ENCODE data around the gene GSG1L.

Gene GSG1L

DNA sequence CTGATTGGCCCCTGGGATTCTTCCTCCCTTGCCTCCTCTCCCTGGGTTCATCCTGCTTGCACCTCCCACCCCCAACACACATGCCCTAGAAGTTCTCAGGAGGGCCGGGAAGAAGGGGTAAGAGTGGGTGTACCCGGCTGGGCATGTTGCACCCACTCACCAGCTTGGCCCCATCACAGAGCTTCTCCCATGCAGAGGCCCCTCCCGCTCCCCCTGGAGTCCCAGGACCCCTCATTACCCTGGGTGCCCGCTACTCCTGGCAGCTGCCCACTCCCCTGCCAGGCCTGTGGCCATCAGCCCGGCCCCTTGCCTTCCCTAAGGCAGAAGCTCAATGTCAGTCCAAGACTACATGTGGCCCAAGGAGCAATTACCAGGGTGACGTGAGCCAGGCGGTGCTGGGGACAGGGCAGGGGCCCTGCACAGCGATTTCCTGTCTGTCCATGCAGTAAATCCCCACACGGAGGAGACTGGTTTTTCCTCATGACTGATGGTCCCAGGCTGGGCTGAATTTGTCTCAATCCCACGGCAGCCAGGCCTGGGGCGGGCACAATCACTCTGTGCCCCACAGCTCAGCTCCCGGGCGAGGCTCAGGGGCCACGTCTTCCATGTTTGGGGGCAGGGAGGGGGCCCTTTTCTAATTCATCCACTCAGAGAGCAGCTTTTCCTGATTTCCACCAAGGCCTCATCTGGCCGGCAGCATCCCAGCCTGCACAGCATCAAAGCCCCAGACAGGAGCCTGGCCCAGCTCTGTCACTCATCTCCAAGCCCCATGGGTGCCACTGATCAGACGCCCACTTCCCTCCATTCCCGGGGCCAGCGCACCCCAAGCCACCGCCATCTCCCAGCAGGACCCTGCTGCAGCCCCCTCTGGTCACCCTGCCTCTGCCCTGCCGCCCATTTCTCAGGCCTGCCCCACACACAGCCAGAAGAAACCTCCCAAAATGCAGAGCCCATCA, 278.9 kb downstream of the GSG1L start:
- no peak for DNase-seq

DNA sequence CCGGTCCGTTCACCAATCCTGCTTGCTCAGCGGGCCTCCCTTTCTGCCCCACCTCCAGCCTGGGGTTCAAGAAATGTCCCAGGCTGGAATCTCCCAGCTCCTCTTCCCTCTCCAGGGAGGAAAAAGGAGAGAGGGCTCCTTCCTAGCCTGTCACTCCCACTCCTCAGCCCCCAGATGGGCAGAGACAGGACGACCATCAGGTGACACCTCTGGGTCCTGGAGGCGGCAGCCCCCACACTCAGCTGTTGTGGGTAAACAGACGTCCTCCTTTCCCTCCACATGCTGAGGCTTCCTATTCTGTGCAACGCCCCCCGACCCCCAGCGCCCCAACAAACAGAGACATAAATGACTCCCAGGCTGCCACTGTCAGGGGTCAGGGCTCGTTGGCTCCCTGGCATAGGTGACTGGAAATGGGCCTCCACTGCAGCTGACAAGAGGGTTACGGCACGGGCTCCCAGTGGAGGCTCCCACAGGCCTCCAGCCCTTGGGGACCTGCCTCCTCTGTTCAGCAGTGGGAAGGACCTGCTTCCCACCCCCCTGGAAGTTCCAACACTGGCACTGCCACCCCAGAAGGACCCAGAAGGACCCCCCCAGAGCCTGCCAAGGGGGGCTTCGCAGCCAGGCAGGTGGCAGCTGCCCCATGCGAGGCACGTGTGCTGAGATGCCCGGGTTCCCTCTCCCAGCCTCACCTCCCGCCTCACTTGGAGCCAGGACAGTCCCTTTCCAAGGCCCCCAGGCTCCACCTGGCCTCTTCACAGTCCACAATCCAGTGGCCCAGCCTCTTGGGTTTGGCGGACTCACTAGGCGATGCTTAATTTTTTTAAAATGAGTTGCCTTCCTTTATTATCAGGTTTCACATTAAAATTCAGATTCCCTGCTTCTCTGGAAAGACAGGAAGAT, 281.3 kb downstream of the GSG1L start:
- DNase-seq = no peak

DNA sequence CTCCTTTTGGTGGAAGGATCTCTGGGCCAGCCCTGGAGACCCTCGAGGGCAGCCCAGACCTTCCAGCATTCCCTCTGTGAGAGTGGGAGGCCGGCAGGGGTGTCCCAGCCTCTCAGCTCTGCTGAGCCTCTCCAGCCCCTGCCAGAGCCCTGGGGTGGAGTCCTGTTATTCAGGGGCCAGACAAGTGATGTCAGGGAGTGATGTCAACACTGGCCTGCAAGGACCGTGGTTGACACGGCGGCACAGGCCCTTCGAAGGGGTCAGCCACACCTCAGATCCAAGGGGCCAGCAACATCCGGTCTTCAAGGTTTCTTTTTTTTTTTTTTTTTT, 282.4 kb downstream of the GSG1L start:
- no peak for DNase-seq

DNA sequence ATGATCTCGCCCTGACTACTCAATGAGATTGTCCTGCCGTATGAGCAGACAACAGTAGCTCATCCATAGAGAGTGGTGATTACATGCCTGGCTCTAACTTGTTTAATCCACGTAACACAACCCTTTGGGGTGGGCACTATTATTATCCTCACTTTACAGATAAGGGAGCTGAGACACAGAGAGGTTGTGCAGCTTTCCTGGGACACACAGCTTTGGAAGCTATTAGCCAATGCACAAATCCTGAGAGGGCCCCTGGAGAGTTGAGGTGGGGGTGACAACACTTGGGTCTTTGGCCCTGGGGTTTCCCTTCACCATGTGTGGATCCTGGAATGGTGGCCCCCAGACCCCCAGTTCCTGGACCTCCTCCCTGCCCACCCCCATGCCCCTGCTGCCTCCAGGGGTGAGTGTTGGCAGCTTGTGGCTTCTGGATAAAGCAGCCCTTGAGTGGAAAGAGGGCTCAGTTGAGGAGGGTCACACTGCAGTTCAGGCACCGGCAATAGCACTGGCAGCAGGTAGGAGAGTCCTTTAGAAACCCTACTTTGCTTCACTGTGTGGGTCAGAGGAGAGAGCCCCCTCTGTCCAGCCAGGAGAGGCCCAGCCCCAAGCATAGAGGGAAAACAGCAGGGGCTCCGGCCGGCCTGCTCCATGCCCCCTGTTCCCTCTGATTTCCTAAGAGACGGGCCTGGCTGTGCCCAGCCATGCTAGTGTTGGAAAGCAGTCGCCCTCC, 282.9 kb downstream of the GSG1L start:
- DNase-seq = no peak

DNA sequence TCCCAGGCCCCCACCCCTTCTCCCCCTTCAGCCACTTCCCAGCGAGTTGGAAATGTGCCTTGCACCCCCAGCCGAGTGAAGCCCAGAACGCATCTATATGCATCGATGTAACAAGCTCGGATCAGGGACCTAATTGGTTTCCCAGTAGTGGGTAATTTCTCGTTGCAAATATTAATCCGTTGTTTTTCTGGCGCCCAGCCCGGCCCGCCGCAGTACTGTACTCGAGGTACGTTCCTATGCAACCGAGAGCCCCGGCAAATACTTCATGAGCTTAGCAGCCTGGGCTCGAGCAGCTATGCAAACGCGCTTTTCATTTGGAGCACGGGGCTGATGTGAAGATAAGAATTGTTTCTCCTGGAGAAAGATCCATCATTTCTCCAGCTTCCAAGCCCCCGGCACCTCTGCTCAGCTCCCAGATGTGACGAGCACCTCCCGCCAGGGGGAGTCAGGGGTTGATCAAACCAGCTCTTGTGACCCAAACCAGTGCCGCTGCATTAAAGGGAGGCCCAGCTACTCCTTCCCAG, 283.8 kb downstream of the GSG1L start:
- no peak for DNase-seq

DNA sequence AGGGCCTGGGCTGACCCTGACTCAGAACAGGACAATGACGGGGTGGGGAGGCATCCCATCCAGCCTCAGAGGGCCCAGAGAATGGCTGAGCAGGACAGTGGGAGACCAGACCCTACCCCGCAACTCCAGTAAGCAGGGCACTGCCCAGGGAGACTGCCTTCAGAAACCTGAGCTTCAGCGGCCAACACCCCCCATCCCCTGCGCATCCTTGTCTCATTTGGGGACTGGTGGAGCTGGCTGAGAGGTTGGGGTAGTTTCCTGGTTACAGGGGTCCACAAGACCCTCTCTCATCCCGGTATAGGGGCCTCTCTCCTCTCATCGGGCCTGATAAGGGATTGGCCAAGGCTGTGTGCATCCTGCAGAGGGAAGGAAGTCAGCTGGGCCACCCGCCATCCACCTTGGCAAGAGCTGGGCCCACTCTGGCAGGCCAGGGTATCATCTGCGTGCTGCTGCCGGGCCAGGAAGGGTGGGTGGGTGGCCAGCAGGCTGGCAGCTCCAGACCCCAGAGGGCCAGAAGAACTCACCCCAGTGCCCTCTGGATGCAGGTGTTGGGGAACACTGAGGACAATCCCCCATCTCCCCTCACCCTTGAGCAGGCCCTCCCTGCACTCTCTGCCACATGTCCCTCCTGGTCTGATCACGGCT, 284.5 kb downstream of the GSG1L start:
- DNase-seq = no peak

DNA sequence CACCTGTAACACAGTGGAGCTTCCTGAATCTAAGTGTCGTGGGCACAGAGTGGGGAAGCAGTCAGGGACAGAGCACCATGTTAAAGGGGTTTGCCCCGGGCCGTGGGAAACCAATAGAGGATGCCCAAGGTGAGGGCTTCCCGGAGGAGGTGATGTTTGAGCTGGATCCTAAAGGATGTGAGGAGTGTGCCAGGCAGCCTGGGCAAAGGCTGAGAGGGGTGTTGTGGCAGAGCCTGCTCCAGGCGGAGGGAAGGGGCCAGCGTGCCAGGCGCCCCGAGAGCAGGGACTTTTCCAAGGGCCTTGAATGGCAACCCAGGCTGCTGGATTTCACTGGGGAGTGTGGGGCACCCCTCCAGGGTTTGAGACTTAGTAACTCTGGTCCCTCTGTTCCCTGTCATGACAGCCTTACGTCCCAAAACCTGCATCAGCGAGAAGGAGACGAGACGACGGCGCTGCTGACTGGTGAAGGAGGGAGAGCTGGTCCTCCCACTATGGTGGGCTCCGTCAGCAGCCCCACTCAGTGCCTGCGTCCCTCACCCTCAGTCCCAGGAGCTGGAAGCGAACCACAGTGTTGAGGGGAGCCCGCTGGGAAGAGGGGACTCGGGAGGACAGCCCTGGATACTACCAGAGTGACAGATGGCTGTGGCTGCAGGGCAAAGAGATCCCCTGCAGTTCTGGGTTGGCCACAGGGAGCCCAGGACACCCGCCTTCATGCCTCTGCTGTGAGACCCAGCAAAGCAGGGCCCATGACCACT, 285.2 kb downstream of the GSG1L start:
- no peak for DNase-seq

DNA sequence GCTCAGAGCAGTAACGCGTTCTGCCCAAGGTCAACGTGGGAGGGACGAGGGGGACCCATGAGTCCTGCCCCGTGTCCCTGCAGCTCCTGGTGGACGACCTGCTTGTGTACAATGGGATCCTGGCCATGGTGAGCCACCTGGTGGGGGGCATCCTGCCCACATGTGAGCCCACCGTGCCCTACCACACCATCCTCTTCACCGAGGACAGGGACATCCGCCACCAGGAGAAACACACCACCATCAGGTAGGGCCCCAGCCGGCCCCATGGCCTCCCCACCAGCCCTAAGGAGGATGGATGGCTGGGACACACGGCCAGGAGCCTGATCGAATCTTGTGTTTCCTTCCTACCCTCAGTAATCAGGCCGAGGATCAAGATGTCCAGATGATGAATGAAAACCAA, 286.0 kb downstream of the GSG1L start:
- no peak for DNase-seq

DNA sequence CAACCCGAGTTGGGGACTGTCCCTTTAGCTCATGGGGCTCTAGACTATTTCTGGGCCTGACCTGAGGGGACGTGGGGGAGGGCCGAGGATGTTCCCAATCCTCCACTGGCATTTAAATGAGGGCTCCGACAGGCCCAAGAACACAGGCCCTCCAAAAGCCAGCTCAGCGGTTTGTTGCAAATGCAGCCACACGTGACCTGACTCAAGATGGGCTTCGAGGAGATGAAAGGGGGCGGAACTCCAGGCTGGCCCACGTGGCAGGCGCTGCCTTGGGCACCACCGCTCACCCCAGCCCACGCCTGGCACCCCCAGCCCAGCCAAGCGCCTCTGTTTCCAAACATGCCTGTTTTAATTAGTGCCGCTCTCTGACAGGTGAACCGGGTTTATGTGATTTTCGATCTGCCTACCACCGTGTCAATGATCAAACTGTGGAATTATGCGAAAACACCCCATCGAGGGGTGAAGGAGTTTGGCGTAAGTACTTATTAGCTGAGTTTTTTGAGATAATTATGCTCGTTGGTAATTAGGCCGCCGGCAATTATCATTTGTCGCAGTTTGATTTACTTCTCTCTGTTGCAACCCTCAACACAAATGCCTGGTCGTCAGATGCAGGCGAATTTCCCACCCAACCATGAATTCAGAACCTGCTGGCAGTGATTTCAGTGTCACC, 286.8 kb downstream of the GSG1L start:
- no peak for DNase-seq

DNA sequence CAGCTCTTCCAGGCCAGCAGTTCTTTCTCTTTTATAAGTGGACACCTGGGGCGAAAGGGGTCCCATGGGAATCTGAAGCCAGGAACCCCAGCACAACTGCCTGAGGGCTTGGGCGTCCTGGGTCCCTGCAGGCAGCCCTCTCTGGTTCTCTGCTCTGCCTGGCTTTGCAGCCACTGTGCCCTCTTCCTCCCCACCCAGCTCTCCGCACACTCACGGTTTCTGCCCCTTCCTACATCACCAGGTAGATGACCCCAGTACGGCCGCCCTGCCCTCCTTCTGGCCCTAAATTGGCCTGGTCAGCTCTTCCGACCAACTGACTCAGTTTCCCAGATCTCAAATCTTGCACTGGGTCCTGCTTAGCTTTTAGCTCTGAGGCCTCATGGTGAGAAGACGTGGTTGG, 288.3 kb downstream of the GSG1L start:
- no peak for DNase-seq

DNA sequence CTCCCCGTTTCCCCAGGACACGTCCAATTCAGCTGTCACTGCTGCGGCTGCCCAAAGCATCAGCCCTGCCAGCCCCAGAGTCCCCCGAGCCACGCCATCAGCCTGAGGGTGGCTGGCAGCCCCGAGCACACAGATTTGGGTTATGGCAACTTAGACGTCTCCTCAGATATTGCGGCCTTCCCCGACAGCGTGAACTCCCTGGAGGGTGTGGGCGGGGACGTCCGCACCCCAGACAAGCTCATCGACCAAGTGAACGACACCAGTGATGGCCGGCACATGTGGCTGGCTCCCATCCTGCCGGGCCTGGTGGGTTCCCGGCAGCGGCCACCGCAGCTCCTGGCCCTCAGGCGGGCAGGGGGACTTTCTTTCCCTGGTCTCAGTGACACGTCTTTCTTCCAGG, 288.7 kb downstream of the GSG1L start:
- no peak for DNase-seq

DNA sequence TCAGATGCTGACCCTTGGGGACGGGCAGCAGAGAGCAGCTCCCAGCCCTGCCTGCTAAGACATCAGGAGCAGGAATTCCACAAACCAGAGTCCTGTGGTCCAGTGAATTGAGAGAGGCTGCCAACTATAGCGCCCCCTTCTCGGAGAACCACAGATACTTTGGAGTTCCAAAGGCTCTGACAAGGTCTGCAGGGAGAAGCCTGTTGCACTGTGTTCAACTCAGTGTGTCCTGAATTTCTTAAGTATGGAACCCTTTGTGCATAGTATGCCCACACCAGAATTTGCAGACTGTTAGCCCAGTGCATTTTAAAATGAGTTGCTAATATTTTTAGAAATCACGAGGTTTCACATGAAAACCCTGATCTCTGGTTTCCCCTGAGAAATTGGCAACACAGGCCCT, 290.2 kb downstream of the GSG1L start:
- DNase-seq = no peak

DNA sequence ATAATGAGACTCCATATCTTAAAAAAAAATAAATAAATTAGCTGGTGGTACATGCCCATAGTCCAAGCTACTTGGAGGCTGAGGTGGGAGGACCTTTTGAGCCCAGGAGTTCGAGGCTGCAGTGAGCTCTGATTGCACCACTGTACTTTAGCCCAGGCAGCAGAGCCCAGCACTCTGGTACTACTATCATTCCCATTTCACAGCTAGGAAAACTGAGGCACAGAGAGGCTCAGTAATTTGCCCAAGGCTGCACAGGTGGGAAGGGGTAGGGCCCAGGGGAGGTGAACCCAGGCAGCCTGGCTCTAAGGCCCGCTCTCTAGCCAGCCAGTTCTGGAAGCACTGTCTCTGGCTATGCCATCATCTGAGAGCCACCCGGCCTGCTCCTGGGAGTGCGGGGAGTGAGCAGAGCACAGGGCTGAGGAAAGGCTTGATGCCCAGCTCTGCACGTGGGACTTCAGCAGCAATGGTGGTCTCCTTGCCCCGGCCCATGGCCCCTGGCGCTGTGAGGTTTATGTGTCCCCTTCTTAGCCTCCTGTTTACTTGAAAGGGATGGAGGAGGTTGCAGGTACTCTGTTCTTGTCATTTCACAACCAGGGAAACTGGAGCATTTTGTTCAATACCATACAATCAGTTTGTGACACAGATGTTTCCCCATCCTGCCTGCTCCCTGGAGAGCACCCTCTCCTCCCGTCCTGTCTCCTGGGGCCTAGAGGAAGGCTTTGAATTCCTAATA, 291.3 kb downstream of the GSG1L start:
- no peak for DNase-seq

DNA sequence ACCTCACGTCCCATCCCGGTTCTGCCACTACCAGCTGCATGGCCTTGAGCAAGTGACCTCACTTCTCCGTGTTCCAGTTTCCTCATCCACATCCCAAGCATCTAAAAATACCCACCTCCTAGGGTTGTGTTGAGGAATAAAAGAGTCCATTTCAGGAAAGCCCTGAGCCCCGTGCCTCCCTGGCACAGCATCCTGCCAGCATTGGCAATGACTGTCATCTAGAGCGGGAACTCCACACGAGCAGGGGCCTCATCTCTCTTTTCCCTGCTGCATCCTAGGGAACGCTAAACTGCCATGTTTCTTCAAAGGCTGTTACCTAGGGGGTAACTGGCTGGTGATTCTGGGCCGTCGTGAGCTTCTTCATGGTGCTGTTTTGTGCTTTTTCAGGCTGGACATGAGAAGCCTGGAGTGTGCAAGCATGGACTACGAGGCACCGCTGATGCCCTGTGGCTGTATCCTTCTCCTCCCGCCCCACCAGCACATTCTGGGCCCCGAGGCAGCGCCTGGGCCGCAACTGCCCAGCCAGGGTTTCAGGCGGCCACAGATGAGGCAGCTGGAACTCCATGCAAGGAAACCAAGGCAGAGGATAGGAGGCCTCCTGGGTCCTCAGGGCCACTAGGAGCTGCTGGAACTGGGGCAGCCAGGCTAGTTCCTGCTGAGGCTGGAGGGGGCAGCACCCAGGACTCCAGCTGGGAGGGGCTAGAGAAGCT, 292.2 kb downstream of the GSG1L start:
- DNase-seq = no peak

DNA sequence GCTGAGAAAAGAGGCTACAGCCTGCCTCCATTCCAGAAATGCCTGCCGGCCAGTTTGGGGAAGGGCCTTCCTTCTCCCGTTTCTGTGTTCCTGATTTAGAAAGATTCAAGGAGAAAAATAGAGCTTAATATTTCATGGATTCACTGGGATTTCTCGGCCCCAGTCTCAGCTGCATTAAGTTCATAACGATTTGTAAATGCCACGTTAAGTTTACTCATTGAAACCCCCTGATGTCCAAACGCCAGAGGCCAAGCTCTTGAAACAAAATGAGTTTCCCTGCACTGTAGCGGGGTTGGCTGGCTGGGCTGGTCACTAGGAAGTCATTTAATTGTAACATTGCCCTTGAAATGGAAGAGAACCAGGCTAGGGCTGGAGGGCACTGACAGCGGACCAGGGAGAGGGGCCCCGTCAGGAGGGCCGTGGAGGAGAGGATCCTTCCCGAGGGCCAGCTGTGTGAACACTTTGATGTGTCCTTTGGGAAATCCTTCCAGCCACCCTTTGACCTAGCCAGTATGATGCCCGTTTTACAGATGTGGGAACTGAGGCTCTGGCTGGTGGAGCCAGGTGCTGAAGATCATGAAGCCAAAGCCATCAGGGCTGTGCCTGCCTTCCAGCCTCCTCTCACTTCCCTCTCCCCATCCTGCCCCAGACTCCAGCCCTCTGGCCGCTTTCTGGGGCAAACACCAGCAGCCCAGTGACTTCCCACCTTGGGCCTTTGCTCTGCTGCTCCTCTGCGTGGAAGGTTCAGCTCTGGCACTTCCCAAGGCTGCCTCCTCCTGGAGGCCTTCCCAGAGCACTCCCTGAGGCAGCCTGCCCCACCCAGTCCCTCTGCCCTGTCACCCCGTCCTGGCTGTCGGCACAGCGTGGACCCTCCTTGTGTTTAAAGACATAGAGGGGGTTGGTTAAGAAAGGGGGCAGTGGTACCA, 293.0 kb downstream of the GSG1L start:
- no peak for DNase-seq

DNA sequence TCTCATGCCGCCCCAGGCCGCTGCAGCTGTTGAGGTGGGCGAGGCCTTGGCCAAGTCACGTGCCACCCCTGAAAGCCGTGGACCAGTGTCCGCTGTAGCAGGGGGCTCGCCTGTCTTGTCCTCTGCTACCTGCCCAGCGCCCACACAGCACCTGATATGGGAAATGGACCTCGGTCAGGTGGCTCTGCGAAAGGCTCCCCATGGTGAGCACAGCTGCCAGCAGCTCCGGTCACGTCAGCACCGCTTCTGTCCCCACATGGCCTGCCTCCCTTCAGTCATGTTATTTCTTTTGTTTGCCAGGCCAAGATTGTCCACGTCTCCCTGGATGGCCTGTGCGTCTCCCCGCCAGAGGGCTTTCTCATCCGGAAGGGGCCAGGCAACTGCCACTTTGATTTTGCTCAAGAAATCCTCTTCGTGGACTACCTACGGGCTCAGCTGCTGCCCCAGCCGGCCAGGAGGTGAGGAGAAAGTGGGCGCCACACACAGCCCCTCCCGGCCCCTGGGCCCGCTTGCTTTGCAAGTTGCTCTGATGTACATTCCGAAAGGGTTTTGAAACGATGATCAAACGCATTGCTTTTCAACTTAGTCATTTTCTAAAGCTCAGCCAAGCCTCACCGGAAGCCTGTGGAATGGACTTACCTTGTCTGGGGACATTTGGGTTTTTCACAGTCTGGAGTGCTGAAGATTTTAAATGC, 293.8 kb downstream of the GSG1L start:
- DNase-seq = no peak

DNA sequence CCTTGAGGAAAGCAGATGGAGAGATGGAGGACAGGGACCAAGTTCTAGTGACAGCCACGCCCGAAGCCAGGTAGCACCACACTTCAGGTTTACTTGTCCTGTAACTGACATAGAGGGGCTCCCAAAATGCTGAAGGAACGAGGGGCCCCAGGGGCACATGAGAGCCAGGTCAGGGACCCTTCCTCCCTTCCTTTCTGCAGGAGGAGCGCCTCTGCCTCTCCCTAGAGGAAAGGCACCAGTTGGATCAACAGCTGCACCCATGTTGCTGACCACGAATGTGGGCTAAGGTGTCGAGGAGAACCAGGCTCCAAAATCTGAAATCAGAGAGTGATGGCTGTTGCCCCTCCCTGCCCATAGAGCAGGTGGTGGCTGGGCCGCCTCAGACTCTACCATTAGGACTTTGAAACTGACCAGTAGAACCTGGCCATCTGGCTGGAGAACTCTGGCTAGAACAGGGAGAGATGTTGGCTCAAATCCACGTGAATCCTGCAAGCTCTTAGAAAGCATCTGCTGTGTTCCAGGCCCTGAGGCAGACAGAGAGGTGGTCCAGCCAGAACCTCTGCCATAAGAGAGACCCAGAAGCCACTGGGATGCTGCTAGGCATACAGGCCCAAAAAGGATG, 294.8 kb downstream of the GSG1L start:
- no peak for DNase-seq
